Epithelial cell of umbilical artery (primary cell): ENCODE results near the gene ZKSCAN4. TPM values are rescaled to one million over a fixed set of nuclear protein-coding genes. Genes with fewer than 3 reads are reported as not detected.

ENCODE experiments used
- total RNA-seq: library from RNA; depleted of rRNA; stranded (reverse); fragments of >200 nt; gene quantifications from 2 replicates; pipeline ENCODE4 v1.2.3, GENCODE V29; 2014

ZKSCAN4 gene
- 4.7 and 5.2 TPM in 2 replicates for total RNA-seq

DNA sequence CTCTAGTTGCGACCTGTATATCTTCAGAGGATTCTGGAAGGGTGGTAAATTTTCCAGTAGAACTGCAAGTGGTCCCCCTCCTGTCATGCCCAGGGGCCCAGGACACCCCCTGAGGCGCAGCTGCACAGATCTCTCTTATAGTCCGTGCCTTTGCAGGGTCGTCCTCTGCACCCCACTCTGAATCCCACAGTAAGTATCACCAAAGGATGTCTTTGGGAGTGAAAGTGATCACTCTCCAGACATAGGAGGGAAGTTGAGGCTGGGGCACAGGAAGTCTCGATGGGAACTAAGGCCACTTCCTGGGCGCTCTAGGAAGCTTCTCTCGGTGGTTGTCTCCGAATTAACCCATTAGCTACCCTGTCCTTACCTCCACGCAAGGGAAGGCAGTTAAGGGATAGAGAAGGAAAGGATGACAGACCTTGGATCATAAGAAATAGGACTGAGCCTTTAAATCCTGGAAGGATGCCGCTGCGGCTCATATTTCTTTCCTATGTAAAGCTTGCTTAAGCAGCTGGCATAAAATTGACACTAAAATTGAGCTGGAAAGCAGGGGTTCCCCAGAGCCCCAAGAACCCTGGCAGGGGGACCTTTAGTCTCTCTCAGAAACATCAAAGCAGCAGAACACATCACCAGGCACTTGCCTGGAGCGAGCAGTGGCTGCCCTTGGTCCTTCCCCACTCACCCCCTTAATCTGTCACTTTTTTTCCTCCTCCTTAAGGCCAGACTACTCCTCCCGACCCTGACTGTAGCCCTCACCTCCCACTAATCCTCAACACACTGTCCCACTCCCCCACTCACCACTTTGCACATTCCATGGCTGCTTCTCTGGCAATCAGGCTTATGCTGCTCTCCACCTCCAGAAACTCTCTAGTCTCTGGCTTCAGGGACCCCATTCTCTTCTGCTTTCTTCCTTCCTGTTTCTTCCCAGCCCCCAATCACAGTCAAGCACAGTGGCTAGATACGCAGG is at the start of gene ZKSCAN4:
Gene ZKSCAN4 (minus strand): TSS at position 261 of the 967 bp plus-strand sequence. CDS start 289 bp downstream, outside the sequence.

GRCh38 chr6:28281288-28282064 is 29.4 kb upstream of the ZKSCAN4 start, which contains the start of gene PGBD1:
PGBD1 (plus strand) TSS chr6:28281572; CDS start chr6:28283814, 2,242 bp downstream.

GRCh38 chr6:28266962-28267694 is 15.1 kb upstream of the ZKSCAN4 start, which contains the start of gene ZSCAN26:
ZSCAN26 (plus strand) TSS chr6:28267143; CDS start chr6:28271920, 4,777 bp downstream.

DNA sequence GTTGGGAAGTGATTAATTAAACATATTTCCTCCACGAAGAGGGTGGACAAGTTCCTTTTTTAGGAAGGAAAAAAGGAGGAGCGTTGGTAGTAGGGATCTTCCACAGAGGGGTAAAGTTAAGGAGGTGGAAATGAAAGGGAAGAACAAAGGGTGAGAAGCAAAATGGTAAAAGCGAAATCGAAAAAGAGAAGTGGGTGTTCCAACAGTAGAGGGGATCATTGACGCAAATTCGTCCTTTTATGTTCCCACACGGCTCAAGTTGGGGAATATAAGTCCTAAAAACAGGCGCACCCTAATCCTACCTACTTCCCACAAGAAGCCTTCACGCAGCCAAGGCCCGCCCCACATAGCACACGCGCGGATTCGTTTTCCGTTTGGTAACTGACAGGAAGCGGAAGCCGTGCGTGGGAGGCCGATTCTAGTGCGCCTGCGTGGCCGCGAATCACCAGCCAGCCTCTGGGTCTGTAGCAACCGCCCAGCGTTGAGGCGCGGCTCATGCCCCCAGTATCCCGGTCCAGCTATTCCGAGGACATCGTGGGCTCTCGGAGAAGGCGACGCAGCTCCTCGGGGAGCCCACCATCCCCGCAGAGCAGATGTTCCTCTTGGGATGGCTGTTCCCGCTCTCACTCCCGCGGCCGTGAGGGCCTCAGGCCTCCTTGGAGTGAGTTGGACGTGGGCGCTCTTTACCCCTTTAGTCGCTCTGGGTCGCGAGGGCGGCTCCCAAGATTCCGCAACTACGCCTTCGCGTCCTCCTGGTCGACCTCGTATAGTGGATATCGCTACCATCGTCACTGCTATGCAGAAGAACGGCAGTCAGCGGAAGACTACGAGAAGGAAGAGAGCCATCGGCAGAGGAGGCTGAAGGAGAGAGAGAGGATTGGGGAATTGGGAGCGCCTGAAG is 7.1 kb upstream of the ZKSCAN4 start, which contains the start of gene NKAPL:
Gene NKAPL (plus strand): TSS at position 421 of the 901 bp plus-strand sequence. CDS start 75 bp downstream, at position 496.

GRCh38 chr6:28225056-28225834 is 26.8 kb downstream of the ZKSCAN4 start, which contains the start of gene ZSCAN9:
ZSCAN9 (plus strand) TSS chr6:28225275; CDS start chr6:28227085, 1,810 bp downstream.

Other genes with a start within 250 kb of the ZKSCAN4 start
- gene ZNF165, start 171.7 kb downstream of the ZKSCAN4 start, total RNA-seq: 0.46 and 0.65 TPM in 2 replicates
- gene ZSCAN16, start 127.7 kb downstream of the ZKSCAN4 start, total RNA-seq: 10.7 and 15.3 TPM in 2 replicates
- gene ZKSCAN8, start 110.4 kb downstream of the ZKSCAN4 start, total RNA-seq: 8.8 and 16.7 TPM in 2 replicates
- 14.6 and 17.9 TPM in 2 replicates for gene ZSCAN9, start 27.0 kb downstream of the ZKSCAN4 start, total RNA-seq
- gene NKAPL, start 7.0 kb upstream of the ZKSCAN4 start, total RNA-seq: 0.30 and 0.32 TPM in 2 replicates
- 10.4 and 26.1 TPM in 2 replicates for gene ZSCAN26, start 14.9 kb upstream of the ZKSCAN4 start, total RNA-seq
- gene PGBD1, start 29.3 kb upstream of the ZKSCAN4 start, total RNA-seq: 7.5 and 9.0 TPM in 2 replicates
- 14.3 and 15.7 TPM in 2 replicates for gene ZSCAN31, start 83.9 kb upstream of the ZKSCAN4 start, total RNA-seq
- 1.9 and 5.5 TPM in 2 replicates for gene ZKSCAN3, start 97.7 kb upstream of the ZKSCAN4 start, total RNA-seq
- 5.2 and 6.8 TPM in 2 replicates for gene ZSCAN12, start 147.5 kb upstream of the ZKSCAN4 start, total RNA-seq
- 0.15 and 0.97 TPM in 2 replicates for gene ZSCAN23, start 191.2 kb upstream of the ZKSCAN4 start, total RNA-seq